Right lobe of liver (tissue), 4 donors: ENCODE results near the gene THOC3.
"Not testable (repeated sequence)": the region's sequence is repeated elsewhere in the genome, so short reads cannot be mapped to it uniquely, and the experiment has no call there.

Source experiments
- POLR2A ChIP-seq: fragments of 450-650 bp; IDR thresholded peaks from one replicate; pipeline ENCODE4 v1.6.1; 2017; ENCODE audit warnings: antibody characterized with exemption, mild to moderate bottlenecking
- TF ChIP-seq, protein P1 (sequence below), 4 donors: fragments of 200-600 bp in 3 of 4; fragments of 450-650 bp in 1 of 4; IDR thresholded peaks; one replicate each; pipeline versions ENCODE4 v1.5.1 to v1.8.0; 2016 to 2022; ENCODE audit warnings: antibody characterized with exemption in 4 of 4, mild to moderate bottlenecking in 2 of 4
- donor health status: DM: no; HTN: no; CAD: no.
- donor health status: DM: no; HTN: no; CAD: no.
- donor health status: DM: no; HTN: yes; CAD: no.

DNA sequence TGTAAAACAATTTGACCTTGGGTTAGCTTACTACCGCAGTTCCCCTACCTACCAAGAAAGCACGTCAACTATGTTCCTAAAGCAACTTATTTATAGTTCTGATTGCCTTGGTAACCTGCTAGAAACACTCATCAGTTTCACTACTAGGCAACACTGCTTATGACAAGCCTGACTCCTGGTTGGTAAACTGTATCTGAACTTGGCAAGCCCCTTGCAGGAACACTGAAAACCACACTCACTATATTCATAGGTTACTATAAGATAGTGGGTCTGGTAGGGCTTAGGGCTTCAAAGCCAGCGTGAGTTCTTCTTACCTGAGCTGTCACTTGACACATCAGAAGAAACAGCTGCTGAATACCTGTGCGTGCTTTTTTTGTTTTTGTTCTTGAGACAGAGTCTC is 49.2 kb upstream of the THOC3 start:
- TF ChIP-seq, protein P1, sequence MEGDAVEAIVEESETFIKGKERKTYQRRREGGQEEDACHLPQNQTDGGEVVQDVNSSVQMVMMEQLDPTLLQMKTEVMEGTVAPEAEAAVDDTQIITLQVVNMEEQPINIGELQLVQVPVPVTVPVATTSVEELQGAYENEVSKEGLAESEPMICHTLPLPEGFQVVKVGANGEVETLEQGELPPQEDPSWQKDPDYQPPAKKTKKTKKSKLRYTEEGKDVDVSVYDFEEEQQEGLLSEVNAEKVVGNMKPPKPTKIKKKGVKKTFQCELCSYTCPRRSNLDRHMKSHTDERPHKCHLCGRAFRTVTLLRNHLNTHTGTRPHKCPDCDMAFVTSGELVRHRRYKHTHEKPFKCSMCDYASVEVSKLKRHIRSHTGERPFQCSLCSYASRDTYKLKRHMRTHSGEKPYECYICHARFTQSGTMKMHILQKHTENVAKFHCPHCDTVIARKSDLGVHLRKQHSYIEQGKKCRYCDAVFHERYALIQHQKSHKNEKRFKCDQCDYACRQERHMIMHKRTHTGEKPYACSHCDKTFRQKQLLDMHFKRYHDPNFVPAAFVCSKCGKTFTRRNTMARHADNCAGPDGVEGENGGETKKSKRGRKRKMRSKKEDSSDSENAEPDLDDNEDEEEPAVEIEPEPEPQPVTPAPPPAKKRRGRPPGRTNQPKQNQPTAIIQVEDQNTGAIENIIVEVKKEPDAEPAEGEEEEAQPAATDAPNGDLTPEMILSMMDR (IDR thresholded peaks at IDR 0.05), result not testable (repeated sequence)
- TF ChIP-seq POLR2A, result not testable (repeated sequence)
